Measurements from ENCODE around the gene SIAH2.

DNA sequence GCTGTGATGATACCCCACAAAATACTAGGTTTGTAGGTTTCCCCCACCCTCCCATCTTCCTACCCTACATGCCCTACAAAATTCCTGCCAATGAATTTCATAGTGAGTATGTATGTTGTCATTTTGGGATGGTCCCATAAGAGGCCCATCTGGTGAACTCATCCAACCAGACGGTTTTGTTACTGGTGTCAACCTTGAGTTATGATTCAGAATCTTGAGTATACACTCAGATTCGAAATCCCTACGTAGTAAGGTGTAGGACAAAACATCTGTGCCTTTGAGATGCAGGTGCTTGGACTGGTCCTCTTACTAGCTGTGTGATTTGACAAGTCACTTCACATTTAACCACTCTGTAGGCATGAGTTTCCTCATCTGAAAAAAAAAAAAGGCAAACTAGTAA is 3.6 kb downstream of the SIAH2 start:
- TF ChIP-seq, protein P1, sequence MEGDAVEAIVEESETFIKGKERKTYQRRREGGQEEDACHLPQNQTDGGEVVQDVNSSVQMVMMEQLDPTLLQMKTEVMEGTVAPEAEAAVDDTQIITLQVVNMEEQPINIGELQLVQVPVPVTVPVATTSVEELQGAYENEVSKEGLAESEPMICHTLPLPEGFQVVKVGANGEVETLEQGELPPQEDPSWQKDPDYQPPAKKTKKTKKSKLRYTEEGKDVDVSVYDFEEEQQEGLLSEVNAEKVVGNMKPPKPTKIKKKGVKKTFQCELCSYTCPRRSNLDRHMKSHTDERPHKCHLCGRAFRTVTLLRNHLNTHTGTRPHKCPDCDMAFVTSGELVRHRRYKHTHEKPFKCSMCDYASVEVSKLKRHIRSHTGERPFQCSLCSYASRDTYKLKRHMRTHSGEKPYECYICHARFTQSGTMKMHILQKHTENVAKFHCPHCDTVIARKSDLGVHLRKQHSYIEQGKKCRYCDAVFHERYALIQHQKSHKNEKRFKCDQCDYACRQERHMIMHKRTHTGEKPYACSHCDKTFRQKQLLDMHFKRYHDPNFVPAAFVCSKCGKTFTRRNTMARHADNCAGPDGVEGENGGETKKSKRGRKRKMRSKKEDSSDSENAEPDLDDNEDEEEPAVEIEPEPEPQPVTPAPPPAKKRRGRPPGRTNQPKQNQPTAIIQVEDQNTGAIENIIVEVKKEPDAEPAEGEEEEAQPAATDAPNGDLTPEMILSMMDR (IDR thresholded peaks at IDR 0.05), result no peak
- TF ChIP-seq POLR2A (IDR thresholded peaks at IDR 0.05), result no peak

All from adrenal gland (tissue), 5 donors.